GM12873 (cell line): ENCODE data around the gene PNO1.

Experiments used
- TF ChIP-seq, protein P1 (sequence below): IDR thresholded peaks from 2 replicates; pipeline ENCODE4 v1.5.1; 2012; ENCODE audit warnings: low read depth, mild to moderate bottlenecking, moderate library complexity, low read length, control low read depth; ENCODE audit not compliant: insufficient read depth; ENCODE audit errors: missing control alignments

Gene PNO1

DNA sequence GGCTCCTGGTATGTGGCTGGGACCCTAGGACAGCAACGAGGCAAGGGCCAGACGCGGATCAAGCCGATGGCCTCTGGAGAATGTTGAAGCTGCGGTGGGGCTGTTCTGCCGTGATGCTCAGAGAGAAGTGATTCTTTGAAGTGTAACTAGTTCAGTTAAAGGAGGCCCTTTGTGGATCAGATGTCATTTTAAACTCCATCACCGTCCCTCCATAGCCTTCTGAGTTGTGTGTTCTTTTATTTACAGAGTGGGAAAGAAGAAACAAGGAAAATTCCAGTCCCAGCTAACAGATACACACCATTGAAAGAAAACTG is 403 bp downstream of the PNO1 start:
- TF ChIP-seq, protein P1, sequence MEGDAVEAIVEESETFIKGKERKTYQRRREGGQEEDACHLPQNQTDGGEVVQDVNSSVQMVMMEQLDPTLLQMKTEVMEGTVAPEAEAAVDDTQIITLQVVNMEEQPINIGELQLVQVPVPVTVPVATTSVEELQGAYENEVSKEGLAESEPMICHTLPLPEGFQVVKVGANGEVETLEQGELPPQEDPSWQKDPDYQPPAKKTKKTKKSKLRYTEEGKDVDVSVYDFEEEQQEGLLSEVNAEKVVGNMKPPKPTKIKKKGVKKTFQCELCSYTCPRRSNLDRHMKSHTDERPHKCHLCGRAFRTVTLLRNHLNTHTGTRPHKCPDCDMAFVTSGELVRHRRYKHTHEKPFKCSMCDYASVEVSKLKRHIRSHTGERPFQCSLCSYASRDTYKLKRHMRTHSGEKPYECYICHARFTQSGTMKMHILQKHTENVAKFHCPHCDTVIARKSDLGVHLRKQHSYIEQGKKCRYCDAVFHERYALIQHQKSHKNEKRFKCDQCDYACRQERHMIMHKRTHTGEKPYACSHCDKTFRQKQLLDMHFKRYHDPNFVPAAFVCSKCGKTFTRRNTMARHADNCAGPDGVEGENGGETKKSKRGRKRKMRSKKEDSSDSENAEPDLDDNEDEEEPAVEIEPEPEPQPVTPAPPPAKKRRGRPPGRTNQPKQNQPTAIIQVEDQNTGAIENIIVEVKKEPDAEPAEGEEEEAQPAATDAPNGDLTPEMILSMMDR, result no peak

DNA sequence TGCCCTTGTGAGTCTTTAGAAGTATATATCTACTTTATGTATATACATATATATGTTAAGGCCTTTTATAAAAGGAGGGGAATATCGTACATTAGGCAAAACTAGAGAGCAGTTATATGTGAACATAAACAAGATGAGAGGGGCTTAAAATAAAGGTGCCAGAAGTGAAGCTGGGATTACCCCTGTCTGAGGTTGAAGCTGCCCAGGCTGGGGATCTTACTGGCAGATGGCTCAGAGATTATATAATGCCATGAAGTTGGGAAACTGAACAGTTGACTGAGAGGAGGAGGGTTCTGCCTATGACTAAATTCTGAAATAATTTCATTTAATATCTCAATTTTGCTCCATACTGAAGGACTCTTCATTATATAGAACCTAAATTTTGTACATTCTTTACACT is 6.0 kb downstream of the PNO1 start:
- TF ChIP-seq, protein P1, result no peak

DNA sequence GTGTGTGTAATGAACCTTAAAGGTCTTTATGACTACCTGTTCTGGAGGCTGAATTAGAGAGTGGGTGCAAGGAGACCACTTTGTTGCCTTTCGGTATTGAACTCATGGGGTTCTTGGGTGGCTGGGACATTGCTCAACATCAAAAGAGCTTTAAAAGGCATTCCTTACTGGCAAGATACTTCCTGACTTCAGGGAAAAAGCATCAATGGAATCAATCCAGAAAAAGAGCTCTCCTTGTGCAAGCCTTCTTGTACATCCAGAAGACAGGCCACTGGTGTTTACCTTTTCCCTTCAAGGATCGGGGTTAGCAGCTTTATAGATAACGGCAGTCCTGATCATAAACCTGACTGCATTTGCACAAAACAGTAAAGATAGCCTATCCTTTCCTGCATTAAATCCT is 9.5 kb downstream of the PNO1 start:
- TF ChIP-seq, protein P1, result no peak

GRCh38 chr2:68169308-68169707 is 11.6 kb downstream of the PNO1 start:
- TF ChIP-seq, protein P1, result peak; percentile 30

- TF ChIP-seq, protein P1, result no peak
Measured at GRCh38 chr2:68171146-68171545, 13.5 kb downstream of the PNO1 start.

DNA sequence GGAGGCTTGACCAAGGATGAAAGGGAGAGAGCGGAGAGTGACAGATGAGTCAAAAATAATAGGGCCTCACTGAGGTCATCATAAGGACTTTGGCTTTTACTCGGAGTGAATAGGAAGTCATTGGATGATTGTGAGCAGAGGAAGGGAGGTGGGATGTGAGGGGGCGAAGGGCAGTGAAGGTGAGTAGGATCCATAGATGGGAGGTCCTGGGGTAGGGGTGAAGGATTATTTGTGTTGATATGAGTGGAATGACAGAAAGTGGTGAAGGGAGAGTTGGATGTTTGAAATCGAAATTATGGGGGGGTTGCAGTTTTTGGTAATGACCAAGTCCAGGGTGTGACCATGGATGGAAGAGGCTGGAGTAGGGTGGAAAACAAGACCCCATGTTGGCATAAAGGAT is 14.0 kb downstream of the PNO1 start:
- TF ChIP-seq, protein P1, result no peak

- TF ChIP-seq, protein P1, result no peak
Measured at GRCh38 chr2:68172521-68172920, 14.8 kb downstream of the PNO1 start.
